Measurements from ENCODE around the gene SENP8. TPM values are rescaled to one million over a fixed set of nuclear protein-coding genes. Genes with fewer than 3 reads are reported as not detected.

The SENP8 gene
- total RNA-seq, 1 donor from 2014 or later: 3.7 TPM

DNA sequence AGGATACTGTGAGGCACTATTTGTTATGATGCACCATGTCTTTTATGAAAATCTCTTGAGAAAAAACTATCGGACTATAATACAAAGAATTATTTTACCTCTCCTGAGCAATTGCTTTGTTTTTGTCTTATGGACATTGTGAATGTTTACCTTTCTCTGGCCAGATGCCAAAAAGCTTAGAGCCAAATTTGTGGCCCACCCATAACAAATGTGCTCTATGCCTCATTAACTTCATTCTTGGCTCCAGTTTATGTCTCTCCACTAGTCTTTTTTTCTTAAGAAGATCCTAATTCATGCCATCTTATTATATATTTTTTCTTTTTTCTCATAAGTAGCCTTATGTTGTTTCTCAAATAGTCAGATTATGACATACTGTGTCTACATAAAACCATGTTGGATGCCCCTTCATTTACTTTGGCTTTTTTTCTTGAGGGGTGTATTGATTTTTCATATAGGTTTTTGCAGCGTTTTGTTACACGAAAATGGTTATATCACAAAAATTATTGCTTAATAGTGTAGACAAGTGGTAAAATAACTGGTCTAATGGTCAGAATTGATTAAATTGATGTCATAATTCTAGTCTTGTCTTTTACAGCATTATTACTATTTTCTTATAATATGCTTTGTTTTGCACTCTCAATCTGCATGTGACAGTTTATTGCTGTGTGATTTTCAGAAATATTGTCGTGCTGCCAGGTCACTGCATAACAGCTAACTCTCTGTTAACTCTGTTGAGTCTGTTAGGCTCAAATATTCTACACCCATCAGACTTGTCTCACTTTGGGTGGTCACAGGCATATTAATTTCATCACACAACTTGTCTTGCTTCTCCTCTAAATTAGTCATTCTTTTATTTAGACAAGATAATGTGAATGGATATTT lies 18.2 kb downstream of the SENP8 start:
- TF ChIP-seq, protein P1, sequence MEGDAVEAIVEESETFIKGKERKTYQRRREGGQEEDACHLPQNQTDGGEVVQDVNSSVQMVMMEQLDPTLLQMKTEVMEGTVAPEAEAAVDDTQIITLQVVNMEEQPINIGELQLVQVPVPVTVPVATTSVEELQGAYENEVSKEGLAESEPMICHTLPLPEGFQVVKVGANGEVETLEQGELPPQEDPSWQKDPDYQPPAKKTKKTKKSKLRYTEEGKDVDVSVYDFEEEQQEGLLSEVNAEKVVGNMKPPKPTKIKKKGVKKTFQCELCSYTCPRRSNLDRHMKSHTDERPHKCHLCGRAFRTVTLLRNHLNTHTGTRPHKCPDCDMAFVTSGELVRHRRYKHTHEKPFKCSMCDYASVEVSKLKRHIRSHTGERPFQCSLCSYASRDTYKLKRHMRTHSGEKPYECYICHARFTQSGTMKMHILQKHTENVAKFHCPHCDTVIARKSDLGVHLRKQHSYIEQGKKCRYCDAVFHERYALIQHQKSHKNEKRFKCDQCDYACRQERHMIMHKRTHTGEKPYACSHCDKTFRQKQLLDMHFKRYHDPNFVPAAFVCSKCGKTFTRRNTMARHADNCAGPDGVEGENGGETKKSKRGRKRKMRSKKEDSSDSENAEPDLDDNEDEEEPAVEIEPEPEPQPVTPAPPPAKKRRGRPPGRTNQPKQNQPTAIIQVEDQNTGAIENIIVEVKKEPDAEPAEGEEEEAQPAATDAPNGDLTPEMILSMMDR (IDR thresholded peaks at IDR 0.05; ENCODE audit: unreplicated experiment): no peak
- Mint-ChIP-seq H3K27ac (no peak overlapping the region), H3K27me3 (ENCODE audit: low read depth) (no peaks in the 10 kb centered on the region), H3K9me3 (no peaks in the 10 kb centered on the region), H3K4me3 (no peak overlapping the region), H3K4me1 (peaks cover 29% of the 10 kb centered on the region), H3K36me3 (peaks cover 6% of the 10 kb centered on the region)
- no peak for DNase-seq (ENCODE audit: low spot score in 2 of 2, unreplicated experiment in 2 of 2)

DNA sequence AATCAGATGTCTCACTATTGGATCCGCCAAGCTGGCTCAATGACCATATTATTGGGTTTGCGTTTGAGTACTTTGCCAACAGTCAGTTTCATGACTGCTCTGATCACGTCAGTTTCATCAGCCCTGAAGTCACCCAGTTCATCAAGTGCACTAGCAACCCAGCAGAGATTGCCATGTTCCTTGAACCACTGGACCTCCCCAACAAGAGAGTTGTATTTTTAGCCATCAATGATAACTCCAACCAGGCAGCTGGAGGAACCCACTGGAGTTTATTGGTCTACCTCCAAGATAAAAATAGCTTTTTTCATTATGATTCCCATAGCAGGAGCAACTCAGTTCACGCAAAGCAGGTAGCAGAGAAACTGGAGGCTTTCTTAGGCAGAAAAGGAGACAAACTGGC lies 21.5 kb downstream of the SENP8 start:
- Mint-ChIP-seq H3K36me3 (peaks cover 6% of the 10 kb centered on the region), H3K4me3 (no peak overlapping the region), H3K27ac (no peak overlapping the region), H3K4me1 (peaks cover 37% of the 10 kb centered on the region), H3K27me3 (ENCODE audit: low read depth) (no peaks in the 10 kb centered on the region), H3K9me3 (no peaks in the 10 kb centered on the region)
- DNase-seq (ENCODE audit: low spot score in 2 of 2, unreplicated experiment in 2 of 2): no peak
- TF ChIP-seq, protein P1 (IDR thresholded peaks at IDR 0.05; ENCODE audit: unreplicated experiment): no peak

DNA sequence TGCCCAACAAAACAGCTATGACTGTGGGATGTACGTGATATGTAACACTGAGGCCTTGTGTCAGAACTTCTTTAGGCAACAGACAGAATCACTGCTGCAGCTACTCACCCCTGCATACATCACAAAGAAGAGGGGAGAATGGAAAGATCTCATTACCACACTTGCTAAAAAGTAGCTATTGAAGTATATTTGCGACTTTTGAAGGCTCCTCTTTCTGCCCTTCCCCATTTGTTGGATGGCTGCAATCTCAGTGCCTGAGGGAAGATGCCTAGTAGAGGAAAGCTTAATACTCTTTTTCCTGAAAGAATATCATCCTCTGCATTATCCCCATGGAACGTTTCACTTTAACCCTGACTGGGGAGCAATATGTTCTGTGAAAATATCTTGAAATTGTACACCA lies 21.9 kb downstream of the SENP8 start:
- Mint-ChIP-seq H3K36me3 (peaks cover 6% of the 10 kb centered on the region), H3K27me3 (ENCODE audit: low read depth) (no peaks in the 10 kb centered on the region), H3K9me3 (no peaks in the 10 kb centered on the region), H3K27ac (no peak overlapping the region), H3K4me1 (peaks cover 37% of the 10 kb centered on the region), H3K4me3 (no peak overlapping the region)
- TF ChIP-seq, protein P1 (IDR thresholded peaks at IDR 0.05; ENCODE audit: unreplicated experiment): no peak
- no peak for DNase-seq (ENCODE audit: low spot score in 2 of 2, unreplicated experiment in 2 of 2)

DNA sequence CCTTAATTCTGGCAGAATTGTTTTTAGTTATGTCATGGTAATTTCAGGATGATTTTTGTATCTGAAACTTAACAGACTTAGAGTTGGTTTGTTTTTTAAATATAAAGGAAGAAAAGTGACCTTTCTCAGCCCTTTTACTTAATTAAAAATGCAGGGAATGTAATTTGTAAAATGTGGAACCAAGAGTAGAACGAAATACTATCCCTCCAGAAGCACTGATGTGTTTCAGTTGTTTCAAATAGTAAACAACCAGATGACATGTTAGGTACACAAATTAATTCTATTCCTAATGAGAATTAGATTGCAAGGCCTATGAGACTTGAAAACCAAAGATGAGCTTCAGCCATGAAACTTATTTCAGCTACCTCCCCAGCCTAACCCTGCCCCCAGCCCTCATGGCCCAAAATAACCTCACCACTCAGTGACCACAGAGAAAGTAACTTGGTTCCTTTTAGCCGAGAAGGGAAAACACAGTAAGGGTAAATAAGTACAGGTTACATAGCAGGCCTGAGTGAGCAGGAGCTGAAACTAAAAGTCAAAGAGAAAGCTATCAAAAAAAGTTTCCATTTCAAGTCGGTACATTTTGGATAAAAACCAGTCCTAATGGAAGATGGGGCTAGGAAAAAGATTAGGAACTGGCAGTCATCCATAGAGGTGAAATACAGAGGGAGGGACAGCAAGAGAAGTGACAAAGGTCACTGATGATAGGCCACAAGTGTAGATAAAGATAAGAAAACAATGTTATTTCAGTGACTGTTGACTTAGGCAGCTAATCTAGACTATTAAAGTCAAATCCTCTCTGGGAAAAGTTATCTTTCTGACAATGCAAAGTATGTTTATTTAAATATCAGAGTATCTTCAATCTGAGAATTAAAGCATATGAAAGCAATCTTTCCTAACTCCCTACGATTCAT lies 23.2 kb downstream of the SENP8 start:
- H3K27ac Mint-ChIP-seq: peak overlapping the region; percentile 83
- H3K27me3 Mint-ChIP-seq (ENCODE audit: low read depth): no peaks in the 10 kb centered on the region
- TF ChIP-seq, protein P1 (IDR thresholded peaks at IDR 0.05; ENCODE audit: unreplicated experiment): no peak
- no peak for DNase-seq (ENCODE audit: low spot score in 2 of 2, unreplicated experiment in 2 of 2)
- no peaks in the 10 kb centered on the region for H3K9me3 Mint-ChIP-seq
- H3K36me3 Mint-ChIP-seq: peaks cover 6% of the 10 kb centered on the region
- H3K4me3 Mint-ChIP-seq: no peak overlapping the region
- H3K4me1 Mint-ChIP-seq: peaks cover 33% of the 10 kb centered on the region

DNA sequence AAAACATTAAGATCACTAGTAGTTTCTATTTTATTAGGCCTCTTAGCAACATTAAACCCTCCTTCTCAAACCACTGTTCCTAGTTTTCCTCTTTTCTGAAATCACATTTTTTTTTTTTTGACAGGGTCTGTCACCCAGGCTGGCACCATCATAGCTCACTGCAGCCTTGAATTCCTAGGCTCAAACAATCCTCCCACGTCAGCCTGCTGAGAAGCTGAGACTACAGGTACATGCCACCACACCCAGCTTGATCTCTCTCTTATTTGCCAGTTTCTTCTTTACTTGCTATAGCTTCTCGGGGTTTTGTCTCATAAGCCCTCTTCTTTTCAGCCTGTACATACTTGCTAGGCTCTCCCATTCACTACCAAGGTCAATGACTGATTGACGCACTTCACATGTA lies 28.0 kb downstream of the SENP8 start:
- H3K4me1 Mint-ChIP-seq: peaks cover 14% of the 10 kb centered on the region
- no peak for DNase-seq (ENCODE audit: low spot score in 2 of 2, unreplicated experiment in 2 of 2)
- peaks cover 1% of the 10 kb centered on the region for H3K36me3 Mint-ChIP-seq
- no peak overlapping the region for H3K4me3 Mint-ChIP-seq
- no peaks in the 10 kb centered on the region for H3K27me3 Mint-ChIP-seq (ENCODE audit: low read depth)
- H3K27ac Mint-ChIP-seq: no peak overlapping the region
- no peaks in the 10 kb centered on the region for H3K9me3 Mint-ChIP-seq
- TF ChIP-seq, protein P1 (IDR thresholded peaks at IDR 0.05; ENCODE audit: unreplicated experiment): no peak
